ENCODE measurements around the gene POLK.
"Not testable (repeated sequence)": the region's sequence is repeated elsewhere in the genome, so short reads cannot be mapped to it uniquely, and the experiment has no call there.

The POLK gene

DNA sequence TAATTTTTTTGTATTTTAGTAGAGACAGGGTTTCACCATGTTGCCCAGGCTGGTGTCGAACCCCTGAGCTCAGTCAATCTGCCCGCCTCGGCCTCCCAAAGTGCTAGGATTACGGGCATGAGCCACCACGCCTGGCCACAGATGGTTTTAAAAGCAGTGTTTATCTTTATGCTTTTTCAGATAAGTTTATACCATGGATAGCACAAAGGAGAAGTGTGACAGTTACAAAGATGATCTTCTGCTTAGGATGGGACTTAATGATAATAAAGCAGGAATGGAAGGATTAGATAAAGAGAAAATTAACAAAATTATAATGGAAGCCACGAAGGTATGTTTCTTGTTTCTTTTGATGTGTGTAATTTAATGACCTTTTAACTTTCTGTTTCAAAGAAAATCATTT, 35.1 kb downstream of the POLK start:
- no peak overlapping the region for H3K4me3 ChIP-seq (ENCODE audit: low read depth, low read length)

DNA sequence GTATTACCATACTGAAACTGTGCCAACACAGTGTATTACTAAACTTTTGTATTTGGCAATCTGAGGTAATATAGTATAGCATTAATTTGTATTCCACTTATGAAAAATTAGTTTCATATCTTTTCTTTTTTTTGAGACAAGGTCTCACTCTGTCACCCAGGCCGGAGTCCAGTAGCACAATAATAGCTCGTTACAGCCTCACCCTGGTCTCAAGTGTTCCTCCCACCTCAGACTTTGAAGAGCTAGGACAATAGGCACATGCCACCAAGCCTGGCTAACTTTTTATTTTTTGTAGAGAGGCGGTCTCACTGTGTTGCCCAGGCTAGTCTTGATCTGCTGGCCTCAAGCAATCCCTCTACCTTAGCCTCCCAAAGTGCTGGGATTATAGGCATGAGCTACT, 36.1 kb downstream of the POLK start:
- H3K4me3 ChIP-seq (ENCODE audit: low read depth, low read length) = no peak overlapping the region

DNA sequence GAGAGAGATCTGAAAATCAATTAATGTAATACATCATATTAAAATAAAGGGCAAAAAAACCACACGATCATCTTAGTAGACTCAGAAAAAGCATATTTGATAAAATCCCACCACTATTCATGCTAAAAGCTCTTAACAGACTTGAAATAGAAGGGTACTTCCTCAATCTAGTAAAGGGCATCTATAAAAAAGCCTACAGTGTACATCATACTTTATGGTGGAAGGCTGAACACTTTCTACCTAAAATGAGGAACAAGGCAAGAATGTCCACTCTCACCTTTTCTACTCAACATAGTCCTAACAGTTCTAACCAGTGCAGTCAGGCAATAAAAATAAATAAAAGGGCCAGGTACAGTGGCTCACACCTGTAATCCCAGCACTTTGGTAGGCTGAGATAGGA, 38.9 kb downstream of the POLK start:
- no peak overlapping the region for H3K4me3 ChIP-seq (ENCODE audit: low read depth, low read length)

DNA sequence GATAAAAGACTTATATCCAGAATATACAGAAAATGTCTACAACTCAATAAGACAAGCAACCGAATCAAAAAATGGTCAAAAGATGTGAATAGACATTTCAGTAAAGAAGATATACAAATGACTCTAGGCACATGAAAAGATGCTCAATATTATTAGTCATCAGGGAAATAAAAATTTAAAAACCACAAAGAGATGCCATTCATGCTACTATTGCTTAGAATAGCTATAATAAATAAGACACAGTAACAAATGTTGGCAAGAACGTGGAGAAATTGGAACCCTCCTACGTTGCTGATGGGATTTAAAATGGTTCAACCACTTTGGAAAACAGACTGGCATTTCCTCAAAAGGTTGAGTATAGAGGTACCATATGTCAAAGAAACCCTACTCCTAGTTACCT, 39.8 kb downstream of the POLK start:
- no peak overlapping the region for H3K4me3 ChIP-seq (ENCODE audit: low read depth, low read length)

DNA sequence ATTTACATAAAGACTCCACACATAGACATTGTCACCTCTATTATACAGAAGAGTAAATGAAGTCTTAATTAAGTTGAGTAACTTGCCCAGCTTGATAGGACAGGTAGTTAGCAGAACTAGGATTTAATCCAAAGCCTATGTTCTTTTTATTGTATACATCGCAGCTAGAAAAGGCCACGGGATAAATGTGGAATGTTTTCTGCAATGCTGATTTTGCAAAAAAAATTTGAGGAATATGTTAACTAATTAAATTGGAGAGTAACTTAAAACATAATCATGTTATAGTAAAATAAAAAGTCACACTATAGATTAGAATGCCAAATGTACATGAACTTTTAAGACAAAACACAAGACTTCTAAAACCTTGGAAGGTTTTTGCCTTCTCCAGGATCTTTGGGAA, 41.1 kb downstream of the POLK start:
- H3K4me3 ChIP-seq (ENCODE audit: low read depth, low read length) = no peak overlapping the region

DNA sequence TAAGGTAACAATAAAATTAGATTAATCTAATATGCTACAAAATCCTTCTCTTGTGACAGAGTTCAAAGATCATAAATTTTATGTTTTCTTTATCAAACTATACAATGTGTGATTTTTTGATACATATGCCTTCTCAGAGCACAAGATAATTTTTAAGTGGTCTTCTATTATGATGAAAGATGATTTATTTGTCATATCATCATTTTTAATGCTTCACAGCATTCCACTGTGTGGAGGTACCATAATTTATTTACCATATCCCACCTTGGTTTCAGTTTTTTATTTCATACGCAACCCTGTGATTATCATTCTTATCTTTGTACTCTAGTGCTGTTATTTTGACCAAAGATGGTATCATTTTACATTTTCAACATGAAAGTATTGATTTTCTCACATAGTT, 41.7 kb downstream of the POLK start:
- H3K4me3 ChIP-seq (ENCODE audit: low read depth, low read length) = no peak overlapping the region

DNA sequence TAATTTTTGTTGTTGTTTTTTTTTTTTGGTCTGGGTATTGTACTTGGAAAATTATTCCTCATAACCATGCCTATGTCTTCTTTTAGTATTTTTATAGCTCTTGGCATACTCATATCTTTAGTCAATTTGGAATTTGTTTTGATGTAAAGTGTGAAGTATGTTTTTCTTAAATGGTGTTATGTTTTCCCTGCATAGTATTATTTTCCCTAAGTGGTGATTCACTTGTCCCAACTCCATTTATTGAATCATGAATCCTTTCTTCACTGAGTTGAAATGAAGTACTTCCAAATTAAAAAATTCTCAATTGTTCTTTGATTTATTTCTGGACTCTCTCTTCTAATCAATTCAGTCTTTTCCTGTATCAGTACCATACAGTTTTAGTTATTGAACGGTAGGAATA, 46.5 kb downstream of the POLK start:
- H3K4me3 ChIP-seq (ENCODE audit: low read depth, low read length) = no peak overlapping the region

DNA sequence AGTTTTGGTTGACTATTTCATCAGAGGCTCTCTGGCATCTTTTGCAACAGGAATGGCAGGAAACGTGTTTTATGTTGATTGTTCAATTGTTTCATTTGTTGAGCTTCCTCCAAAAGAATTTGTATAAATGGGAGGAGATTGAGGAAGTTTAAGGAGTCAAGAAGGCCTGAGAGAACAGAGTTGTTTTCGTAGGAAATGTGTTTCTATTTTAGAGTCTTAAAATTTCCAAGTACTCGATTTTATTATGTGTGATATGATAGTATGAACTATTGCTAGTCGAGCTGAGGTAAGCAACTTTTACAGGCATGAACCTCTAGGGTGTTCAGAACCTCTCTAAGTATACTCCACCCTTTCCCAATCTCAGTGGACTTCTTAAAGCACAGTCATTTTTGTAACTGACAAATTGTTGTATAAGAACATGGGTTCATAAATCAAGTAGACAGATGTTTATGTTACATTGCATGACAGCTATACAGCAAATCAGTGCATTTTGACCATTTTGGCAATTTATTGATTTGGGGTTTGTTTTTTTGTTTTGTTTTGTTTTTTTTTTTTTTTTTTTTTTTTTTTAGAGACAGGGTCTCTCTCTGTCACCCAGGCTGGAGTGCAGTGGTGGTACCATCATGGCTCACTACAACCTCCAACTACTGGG, 47.4 kb downstream of the POLK start:
- H3K4me3 ChIP-seq (ENCODE audit: low read depth, low read length) = no peak overlapping the region

DNA sequence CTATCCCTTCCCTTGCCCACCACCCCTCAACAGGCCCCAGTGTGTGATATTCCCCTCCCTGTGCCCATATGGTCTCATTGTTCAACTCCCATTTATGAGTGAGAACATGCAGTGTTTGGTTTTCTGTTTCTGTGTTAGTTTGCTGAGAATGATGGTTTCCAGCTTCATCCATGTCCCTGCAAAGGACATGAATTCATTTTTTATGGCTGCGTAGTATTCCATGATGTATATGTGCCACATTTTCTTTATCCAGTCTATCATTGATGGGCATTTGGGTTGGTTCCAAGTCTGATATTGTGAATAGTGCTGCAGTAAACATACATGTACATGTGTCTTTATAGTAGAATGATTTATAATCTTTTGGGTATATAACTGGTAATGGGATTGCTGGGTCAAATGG, 49.0 kb downstream of the POLK start:
- H3K4me3 ChIP-seq (ENCODE audit: low read depth, low read length) = not testable (repeated sequence)

DNA sequence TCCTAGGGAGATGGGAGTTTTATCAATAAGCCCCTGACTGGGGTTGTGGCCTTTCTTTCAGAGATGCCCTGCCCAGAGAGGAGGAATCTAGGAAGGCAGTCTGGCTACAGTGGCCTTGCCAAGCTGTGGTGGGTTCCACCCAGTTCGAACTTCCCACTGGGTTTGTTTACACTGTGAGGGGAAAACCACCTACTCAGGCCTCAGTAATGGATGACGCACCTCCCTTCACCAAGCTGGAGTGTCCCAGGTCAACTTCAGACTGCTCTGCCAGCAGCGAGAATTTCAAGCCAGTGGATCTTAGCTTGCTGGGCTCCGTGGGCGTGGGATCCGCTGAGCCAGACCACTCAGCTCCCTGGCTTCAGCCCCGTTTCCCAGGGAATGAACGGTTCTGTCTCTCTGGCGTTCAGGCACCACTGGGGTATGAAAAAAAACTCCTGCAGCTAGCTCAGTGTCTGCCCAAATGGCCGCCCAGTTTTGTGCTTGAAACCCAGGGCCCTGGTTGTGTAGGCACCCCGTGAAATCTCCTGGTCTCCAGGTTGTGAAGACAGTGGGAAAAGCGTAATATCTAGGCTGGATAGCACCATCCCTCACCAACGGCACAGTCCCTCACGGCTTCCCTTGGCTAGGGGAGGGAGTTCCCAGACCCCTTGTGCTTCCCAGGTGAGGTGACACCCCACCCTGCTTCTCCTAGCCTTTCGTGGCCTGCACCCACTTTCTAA, 54.5 kb downstream of the POLK start:
- H3K4me3 ChIP-seq (ENCODE audit: low read depth, low read length) = not testable (repeated sequence)

DNA sequence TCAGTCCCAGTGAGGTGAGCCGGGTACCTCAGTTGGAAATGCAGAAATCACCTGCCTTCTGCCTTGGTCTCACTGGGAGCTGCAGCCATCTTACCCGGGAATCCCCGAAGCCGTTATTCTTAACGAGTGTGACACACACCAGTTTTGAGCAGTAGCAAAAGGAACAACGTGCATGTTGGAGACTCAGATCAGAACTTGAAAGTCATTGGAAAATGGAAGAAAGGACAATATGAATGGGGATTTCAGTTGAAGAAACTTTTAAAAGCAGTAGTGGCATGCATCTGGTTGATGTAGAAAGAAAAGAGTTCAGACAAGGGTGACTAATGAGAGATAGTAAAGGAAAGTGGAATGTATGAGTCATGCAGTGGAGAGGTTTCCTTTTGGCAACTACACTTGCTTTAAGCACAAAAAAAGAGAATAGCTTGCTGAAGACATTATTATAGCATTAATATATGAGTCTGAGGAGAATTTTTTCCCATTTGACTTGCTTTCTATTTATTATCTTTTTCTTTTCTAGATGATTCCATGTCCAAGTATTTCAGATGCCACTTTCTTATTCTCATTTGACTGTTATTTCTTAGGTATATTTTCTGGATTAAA, 55.1 kb downstream of the POLK start:
- no peak overlapping the region for H3K4me3 ChIP-seq (ENCODE audit: low read depth, low read length)

DNA sequence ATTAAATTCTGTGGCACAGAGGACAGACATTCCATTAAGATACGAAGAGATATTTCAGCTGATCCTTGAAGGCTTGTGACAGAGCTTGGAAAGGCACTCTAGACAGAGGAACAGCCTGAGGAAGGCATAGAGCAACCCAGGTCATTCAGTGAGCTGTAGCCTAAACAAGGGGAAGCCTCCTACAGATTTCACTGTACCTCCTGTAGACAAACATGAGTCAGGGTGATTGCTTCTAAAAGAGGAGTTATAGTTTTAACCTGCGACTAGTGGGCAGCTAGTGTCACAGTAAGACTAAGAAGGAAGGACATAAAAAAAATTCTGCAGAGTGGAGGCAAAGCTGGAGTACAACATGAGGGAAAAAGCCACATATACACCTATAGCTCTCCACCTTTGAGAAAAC, 56.0 kb downstream of the POLK start:
- H3K4me3 ChIP-seq (ENCODE audit: low read depth, low read length) = no peak overlapping the region

DNA sequence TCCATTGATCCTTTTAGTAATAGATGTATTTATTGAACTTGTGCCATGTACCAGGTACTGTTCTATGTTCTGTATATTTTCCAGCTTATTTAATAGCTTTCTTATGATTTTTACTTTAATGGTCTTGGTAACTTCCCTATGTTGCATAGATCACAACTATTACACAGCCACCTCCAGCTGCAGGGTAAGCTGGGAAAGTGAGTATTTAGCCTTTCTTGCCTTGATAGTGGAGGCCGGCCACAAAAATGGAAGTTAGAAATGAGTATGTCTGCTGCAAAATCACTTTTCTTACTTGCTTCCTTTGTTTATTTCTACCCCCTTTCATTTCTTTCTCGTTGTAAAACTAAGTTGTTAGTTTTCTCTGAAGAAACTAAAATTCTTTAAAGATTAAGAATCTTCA, 56.5 kb downstream of the POLK start:
- no peak overlapping the region for H3K4me3 ChIP-seq (ENCODE audit: low read depth, low read length)

DNA sequence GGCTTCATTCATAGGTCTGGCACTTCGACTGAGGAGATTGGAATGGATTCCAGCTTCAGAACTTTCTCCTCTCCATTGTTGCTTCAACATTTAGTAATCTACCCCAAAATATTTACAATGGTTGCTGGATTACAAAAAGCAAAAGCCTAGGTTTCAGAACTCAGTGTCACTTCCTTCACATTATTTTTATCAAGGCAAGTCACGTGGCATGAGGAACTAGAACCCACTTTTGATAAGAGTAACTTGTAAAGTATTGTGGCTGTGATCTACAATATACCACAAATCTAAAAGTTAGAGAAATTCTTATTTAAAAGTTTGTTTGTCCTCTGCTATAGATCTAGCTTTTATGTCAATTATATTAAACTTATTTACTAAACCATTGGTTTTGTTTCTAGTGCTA, 59.9 kb downstream of the POLK start:
- H3K4me3 ChIP-seq (ENCODE audit: low read depth, low read length) = no peak overlapping the region

DNA sequence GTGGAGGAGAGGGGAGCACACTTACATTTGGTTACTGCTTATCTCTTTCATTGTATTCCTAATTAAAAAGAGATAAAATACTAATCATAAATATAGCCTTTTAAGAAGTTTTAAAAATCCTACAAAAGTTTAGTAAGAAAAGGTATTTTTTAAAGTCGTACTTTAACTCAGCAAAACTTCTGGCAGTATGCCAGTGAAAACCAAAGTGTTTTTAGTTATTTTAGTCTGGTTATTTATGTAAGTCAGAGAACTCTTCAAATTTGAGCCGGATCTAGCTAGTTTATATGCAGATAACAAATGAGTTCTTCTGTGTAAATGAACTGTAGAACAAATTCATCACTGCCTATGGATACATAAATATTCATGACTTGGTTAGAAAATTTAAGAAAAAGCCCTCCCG, 63.1 kb downstream of the POLK start:
- H3K4me3 ChIP-seq (ENCODE audit: low read depth, low read length) = no peak overlapping the region

DNA sequence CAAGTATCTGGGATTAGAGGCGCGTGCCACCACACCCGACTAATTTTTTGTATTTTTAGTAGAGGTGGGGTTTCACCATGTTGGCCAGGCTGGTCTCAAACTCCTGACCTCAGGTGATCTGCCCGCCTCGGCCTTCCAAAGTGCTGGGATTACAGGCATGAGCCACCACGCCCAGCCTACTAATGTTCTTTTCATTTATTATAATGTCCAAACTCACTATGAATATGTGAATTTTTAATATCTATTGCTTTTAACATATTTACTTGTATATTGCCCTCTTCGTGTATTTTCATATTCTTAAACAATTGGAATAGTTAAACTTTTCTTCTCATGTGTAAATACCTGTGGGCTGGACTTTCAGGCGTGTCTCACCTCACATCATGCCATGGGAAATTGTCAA, 66.6 kb downstream of the POLK start:
- not testable (repeated sequence) for H3K4me3 ChIP-seq (ENCODE audit: low read depth, low read length)

DNA sequence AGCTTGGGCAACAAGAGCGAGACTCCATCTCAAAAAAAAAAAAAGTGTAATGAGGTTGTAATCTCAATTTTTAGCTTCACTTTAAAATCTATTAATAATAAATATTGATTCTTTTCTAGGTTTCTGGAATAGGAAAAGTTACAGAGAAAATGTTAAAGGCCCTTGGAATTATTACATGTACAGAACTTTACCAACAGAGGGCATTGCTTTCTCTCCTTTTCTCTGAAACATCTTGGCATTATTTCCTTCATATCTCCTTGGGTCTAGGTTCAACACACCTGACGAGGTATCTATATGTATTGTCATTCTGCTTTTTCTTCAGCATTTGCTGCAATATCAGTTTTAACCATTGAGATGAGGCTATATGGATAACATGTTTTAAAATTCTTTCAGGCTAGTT, 73.0 kb downstream of the POLK start:
- H3K4me3 ChIP-seq (ENCODE audit: low read depth, low read length) = no peak overlapping the region

DNA sequence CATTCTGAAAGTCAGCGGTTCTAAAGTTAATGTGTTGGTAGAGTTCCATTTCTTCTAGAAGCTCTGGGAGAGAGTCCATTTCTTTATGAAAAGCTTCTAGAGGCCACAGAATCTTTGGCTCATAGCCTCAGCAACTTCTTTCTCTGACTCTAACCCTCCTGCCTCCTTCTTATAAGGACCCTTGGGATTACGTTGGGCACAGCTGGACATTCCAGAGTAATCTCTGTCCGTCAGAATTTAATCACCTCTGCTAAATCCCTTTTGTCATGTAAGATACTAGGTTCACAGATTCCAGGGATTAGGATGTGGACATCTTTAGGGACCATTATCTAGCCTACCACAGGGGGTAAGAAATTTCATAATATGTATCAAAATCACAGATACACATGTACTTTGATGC, 77.0 kb downstream of the POLK start:
- no peak overlapping the region for H3K4me3 ChIP-seq (ENCODE audit: low read depth, low read length)

DNA sequence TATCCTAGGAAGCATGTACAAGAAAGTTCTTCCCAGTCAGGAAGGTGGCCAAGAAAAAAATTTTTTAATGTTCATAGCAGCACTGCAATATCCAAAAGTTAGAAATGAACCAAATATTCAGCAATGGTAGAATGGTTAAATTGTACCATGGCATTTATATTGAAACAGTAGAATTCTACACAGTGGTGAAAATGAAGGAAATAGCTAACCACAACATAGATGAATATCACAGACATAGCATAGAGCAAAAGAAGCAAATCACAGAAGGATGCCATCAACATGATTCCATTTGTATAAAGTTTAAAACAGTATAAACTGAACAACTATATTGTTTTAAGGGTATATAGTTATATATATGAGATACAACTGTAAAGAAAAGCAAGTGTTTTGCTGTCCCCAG, 88.8 kb downstream of the POLK start:
- H3K4me3 ChIP-seq (ENCODE audit: low read depth, low read length) = no peak overlapping the region

DNA sequence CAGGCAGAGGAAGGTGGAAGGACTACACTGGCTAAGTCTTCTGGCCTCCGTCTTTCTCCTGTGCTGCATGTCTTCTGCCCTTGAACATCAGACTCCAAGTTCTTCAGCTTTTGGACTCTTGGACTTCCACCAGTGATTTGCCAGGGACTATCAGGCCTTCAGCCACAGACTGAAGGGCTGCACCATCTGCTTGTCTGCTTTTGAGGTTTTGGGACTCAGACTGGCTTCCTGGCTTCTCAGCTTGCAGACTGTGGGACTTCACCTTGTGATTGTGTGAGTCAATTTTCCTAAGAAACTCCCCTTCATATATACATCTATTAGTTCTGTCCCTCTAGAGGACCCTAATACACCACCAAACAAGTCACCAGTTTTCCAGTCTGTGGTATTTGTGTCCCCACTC, 89.9 kb downstream of the POLK start:
- no peak overlapping the region for H3K4me3 ChIP-seq (ENCODE audit: low read depth, low read length)

DNA sequence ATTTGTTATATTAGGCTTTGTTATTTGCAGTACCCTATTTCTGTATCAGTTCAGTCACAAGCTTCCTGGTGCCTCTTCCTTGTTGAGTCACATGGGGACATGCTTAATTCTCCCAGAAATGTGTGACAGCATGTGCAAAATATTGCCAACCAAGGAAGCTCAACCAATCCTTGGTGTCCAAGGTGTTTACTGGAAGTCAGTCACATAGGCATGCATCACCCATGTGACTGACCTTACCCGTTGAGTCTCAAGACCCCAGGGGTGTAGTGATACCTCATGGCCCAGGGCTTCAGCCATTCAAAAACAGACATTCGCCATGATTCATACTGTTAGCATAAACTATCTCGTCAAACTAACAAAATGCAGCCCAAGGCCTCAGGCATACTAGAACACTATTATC, 90.3 kb downstream of the POLK start:
- H3K4me3 ChIP-seq (ENCODE audit: low read depth, low read length) = no peak overlapping the region

DNA sequence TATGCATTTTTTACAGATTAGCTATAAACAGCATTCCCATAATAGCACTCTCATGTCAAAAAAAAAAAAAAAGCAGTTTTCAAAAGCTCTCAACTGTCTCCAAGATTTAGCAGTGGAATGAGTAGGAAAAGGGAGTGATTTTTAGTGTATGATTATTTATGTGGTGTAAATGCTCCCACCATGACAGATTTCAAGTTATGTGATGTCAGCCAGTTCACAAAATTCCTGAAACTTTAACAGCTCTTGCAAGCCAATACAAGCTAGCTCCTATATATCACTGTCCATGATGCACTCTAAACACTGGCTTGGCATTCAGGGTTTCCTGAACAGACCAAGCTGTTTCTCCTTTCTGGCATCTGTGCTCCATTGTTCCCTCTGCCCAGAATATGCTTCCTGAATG, 91.7 kb downstream of the POLK start:
- no peak overlapping the region for H3K4me3 ChIP-seq (ENCODE audit: low read depth, low read length)

DNA sequence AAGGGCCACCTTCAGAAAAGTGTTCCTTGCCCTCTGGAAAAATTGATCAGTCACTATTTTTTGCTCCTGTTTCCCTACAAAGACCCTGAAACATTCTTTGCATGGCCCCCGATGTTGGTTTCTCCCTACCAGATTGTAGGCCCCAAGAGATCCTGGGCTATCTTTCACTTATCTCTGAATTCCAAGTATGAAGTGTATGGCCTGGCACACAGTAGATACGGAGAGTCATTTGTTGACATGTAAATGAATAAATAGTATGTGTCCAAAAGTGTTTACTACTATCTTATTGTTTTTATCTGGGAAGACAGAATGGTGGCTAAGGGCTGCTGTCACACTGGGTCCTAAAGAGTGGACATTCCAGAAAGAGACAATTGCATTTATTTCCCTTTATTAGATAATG, 92.1 kb downstream of the POLK start:
- H3K4me3 ChIP-seq (ENCODE audit: low read depth, low read length) = no peak overlapping the region
